NT2/D1 (cell line): ENCODE results near the gene KDM2B.

Experiments
- SUZ12 ChIP-seq: IDR thresholded peaks from 2 replicates; pipeline ENCODE4 v1.6.1; 2011; ENCODE audit not compliant: insufficient read length, insufficient read depth; ENCODE audit errors: extremely low read depth
- YY1 ChIP-seq: IDR thresholded peaks from 2 replicates; pipeline ENCODE4 v1.6.1; 2011; ENCODE audit not compliant: insufficient read length, insufficient read depth
- ZNF274 ChIP-seq: IDR thresholded peaks from 2 replicates; pipeline ENCODE4 v1.6.1; 2011; ENCODE audit warnings: mild to moderate bottlenecking, low read depth, low read length

DNA sequence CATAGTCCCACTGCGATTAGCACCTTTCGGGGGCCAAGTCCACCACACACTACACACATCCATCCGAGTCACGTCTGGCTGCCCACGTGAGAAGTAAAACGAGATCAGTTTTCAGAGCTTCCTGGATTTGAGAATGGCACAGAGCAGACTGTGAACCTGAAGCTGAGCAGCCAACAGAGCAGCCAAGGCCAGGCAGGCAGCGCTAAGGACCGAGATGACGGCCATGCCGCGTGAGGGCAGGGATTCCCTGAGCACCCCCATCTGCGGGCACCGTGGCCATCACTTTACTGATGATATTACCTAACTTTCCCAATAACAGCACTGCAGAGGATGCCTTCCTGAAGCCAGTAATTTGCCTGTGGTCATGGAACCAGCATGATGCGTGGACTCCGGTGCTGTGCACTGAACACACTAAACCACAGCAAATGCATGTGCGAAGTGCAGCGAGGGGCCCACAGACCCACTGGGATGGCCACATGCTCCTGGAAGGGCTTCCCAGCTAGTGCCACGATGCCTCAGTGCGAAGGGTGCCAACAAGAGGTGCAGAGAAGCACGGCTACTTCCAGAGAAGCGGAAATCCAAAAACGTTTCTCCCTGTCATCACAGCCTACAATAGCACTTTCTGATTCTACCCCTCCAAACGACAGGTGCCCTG, 124.9 kb downstream of the KDM2B start:
- TF ChIP-seq YY1: no peak
- no peak for TF ChIP-seq SUZ12
- no peak for TF ChIP-seq ZNF274
